ENCODE measurements around the gene UNG.

DNA sequence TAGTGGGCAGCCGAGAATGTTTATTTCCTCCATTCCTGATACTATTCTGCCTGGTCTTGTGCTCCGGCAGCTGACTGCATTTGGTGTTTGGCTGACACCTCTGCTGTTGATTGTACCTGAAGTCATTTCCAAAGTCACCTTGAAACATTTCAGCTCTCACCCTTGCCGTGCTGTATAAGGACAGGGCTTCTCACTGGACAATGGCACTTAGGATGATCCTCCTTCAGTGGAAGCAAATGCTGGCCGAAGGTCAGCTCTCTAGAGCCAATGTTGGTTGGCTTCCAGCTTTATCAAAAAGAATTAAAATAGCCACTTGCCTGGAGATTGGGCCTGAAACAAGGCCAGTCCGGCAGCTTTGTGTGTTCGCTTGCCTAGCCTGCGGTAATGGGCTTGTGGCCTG, 63.0 kb downstream of the UNG start:
- TF ChIP-seq, protein P1, sequence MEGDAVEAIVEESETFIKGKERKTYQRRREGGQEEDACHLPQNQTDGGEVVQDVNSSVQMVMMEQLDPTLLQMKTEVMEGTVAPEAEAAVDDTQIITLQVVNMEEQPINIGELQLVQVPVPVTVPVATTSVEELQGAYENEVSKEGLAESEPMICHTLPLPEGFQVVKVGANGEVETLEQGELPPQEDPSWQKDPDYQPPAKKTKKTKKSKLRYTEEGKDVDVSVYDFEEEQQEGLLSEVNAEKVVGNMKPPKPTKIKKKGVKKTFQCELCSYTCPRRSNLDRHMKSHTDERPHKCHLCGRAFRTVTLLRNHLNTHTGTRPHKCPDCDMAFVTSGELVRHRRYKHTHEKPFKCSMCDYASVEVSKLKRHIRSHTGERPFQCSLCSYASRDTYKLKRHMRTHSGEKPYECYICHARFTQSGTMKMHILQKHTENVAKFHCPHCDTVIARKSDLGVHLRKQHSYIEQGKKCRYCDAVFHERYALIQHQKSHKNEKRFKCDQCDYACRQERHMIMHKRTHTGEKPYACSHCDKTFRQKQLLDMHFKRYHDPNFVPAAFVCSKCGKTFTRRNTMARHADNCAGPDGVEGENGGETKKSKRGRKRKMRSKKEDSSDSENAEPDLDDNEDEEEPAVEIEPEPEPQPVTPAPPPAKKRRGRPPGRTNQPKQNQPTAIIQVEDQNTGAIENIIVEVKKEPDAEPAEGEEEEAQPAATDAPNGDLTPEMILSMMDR (IDR thresholded peaks at IDR 0.05) = no peak
- no peak for TF ChIP-seq POLR2AphosphoS5 (IDR thresholded peaks at IDR 0.05)
- TF ChIP-seq POLR2A (IDR thresholded peaks at IDR 0.05) = no peak
